KMS-11 (cell line): Measurements from ENCODE around the gene ABCG4.

Experiments
- H2AFZ ChIP-seq: fragments of 200-600 bp; sonication (generic); 2 replicates; pipeline ENCODE4 v1.6.1; 2016; ENCODE audit warnings: antibody characterized with exemption, mixed run types, low read depth
- H3K27ac ChIP-seq: fragments of 200-600 bp; sonication (generic); 2 replicates; pipeline ENCODE4 v1.6.1; 2016; ENCODE audit warnings: mild to moderate bottlenecking, mixed run types
- H3K27me3 ChIP-seq: fragments of 200-600 bp; sonication (generic); 2 replicates; pipeline ENCODE4 v1.6.1; 2017; ENCODE audit warnings: mild to moderate bottlenecking, low read depth, mixed run types, moderate library complexity; ENCODE audit not compliant: insufficient read depth
- H3K36me3 ChIP-seq: fragments of 200-600 bp; sonication (generic); 2 replicates; pipeline ENCODE4 v1.6.1; 2017; ENCODE audit warnings: mild to moderate bottlenecking, mixed run types; ENCODE audit not compliant: insufficient read depth
- H3K4me1 ChIP-seq: fragments of 200-600 bp; sonication (generic); 2 replicates; pipeline ENCODE4 v1.6.1; 2016; ENCODE audit warnings: mild to moderate bottlenecking, low read depth, mixed run types; ENCODE audit not compliant: poor library complexity, severe bottlenecking
- H3K4me2 ChIP-seq: fragments of 200-600 bp; sonication (generic); 2 replicates; pipeline ENCODE4 v1.7.0; 2016; ENCODE audit warnings: mild to moderate bottlenecking, mixed run types
- H3K4me3 ChIP-seq: fragments of 200-600 bp; sonication (generic); IDR thresholded peaks from 2 replicates; pipeline ENCODE4 v1.6.1; 2017; ENCODE audit warnings: low read depth, low read length, mixed read lengths; ENCODE audit not compliant: insufficient read depth
- H3K79me2 ChIP-seq: fragments of 200-600 bp; sonication (generic); 2 replicates; pipeline ENCODE4 v1.6.1; 2016; ENCODE audit warnings: low read depth, mixed run types; ENCODE audit not compliant: insufficient read depth
- H3K9ac ChIP-seq: fragments of 200-600 bp; sonication (generic); 2 replicates; pipeline ENCODE4 v1.6.1; 2016; ENCODE audit warnings: mild to moderate bottlenecking, mixed run types
- H4K20me1 ChIP-seq: fragments of 200-600 bp; sonication (generic); 2 replicates; pipeline ENCODE4 v1.6.1; 2016; ENCODE audit warnings: mild to moderate bottlenecking, mixed run types; ENCODE audit not compliant: insufficient read depth
- TF ChIP-seq, protein P1 (sequence below): fragments of 200-600 bp; sonication (generic); conservative IDR thresholded peaks from 2 replicates; pipeline ENCODE4 v1.6.1; 2017; ENCODE audit warnings: low read depth, mild to moderate bottlenecking, antibody characterized with exemption, low read length, moderate library complexity, mixed read lengths

Gene ABCG4

DNA sequence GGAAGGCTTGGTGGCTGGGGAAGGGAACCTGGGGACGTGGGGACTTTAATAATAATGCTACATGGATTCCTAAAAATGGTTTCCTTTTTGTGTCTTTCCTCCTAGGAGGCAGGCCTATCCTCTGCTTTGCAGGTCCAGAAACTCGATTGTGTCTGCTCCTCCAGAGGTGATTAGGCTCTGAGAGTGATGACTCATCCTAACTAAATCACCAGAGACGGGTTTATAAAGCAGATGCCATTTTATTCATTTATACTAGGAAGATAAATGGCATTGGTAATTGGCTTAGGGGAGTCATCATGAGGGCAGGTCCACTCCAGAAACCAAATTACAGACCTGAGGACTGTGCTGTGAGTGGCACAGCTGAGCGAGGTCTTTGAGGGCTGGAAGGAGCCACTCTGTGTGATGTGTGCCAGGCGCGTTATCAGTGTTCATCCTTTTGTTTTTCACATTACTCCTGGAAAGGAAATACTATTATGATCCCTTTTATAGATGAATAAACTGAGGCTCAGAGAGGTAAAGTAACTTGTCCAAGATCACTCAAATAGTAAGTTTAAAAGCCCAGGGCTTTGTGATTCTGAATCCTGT is 26.7 kb downstream of the ABCG4 start:
- TF ChIP-seq, protein P1, sequence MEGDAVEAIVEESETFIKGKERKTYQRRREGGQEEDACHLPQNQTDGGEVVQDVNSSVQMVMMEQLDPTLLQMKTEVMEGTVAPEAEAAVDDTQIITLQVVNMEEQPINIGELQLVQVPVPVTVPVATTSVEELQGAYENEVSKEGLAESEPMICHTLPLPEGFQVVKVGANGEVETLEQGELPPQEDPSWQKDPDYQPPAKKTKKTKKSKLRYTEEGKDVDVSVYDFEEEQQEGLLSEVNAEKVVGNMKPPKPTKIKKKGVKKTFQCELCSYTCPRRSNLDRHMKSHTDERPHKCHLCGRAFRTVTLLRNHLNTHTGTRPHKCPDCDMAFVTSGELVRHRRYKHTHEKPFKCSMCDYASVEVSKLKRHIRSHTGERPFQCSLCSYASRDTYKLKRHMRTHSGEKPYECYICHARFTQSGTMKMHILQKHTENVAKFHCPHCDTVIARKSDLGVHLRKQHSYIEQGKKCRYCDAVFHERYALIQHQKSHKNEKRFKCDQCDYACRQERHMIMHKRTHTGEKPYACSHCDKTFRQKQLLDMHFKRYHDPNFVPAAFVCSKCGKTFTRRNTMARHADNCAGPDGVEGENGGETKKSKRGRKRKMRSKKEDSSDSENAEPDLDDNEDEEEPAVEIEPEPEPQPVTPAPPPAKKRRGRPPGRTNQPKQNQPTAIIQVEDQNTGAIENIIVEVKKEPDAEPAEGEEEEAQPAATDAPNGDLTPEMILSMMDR = no peak
- Histone ChIP-seq H3K4me3 (no peak overlapping the region), H3K27ac (no peak overlapping the region), H3K9ac (no peak overlapping the region), H3K4me1 (no peaks in the 10 kb centered on the region), H3K36me3 (no peaks in the 10 kb centered on the region), H4K20me1 (no peaks in the 10 kb centered on the region), H2AFZ (no peak overlapping the region), H3K4me2 (no peak overlapping the region), H3K27me3 (no peaks in the 10 kb centered on the region), H3K79me2 (no peaks in the 10 kb centered on the region)

- Histone ChIP-seq H3K4me1 (no peaks in the 10 kb centered on the region), H3K79me2 (no peaks in the 10 kb centered on the region), H3K27ac (no peak overlapping the region), H3K9ac (no peak overlapping the region), H3K4me2 (no peak overlapping the region), H3K4me3 (no peak overlapping the region), H4K20me1 (no peaks in the 10 kb centered on the region), H2AFZ (no peak overlapping the region), H3K36me3 (no peaks in the 10 kb centered on the region), H3K27me3 (no peaks in the 10 kb centered on the region)
- TF ChIP-seq, protein P1 = no peak
Measured at GRCh38 chr11:119178166-119178680, 29.4 kb downstream of the ABCG4 start.

DNA sequence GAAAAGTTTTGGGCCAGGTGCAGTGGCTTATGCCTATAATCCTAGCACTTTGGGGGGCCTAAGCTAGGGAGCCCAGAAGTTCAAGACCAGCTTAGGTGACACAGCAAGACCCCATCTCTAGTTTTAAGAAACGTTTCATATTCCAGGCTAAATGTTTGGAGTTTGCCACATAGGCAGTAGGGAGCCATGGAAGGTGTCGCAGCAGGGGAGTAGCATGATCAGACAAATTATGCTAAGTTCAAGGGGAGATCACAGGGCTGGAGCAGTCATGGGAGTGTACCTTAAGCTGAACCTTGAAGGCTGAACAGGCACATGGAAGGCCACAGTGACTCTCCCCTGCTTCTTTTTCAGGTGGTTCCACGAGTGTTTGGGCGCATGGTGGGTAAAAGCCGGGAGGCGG is 30.5 kb downstream of the ABCG4 start:
- Histone ChIP-seq H3K4me3 (no peak overlapping the region), H3K79me2 (no peaks in the 10 kb centered on the region), H3K27ac (no peak overlapping the region), H3K9ac (no peak overlapping the region), H3K4me1 (no peaks in the 10 kb centered on the region), H3K36me3 (no peaks in the 10 kb centered on the region), H3K4me2 (no peak overlapping the region), H4K20me1 (no peaks in the 10 kb centered on the region), H3K27me3 (no peaks in the 10 kb centered on the region), H2AFZ (no peak overlapping the region)
- TF ChIP-seq, protein P1 = no peak

DNA sequence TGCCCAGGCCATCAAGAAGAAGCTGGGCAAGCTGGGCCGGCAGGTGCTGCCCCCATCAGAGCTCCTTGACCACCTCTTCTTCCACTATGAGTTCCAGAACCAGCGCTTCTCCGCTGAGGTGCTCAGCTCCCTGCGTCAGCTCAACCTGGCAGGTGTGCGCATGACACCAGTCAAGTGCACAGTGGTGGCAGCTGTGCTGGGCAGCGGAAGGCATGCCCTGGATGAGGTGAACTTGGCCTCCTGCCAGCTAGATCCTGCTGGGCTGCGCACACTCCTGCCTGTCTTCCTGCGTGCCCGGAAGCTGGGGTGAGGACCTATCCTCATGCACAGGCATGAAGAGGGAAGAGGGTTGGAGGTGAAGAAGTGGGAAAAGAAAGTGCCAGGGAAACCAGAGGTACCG is 31.1 kb downstream of the ABCG4 start:
- H3K4me1 ChIP-seq = no peaks in the 10 kb centered on the region
- TF ChIP-seq, protein P1 = no peak

More for the DNA sequence above, 31.1 kb downstream of the ABCG4 start:
- Histone ChIP-seq H3K4me2 (no peak overlapping the region), H3K27me3 (no peaks in the 10 kb centered on the region), H3K4me3 (no peak overlapping the region), H3K9ac (no peak overlapping the region), H4K20me1 (no peaks in the 10 kb centered on the region), H3K36me3 (no peaks in the 10 kb centered on the region), H2AFZ (no peak overlapping the region), H3K27ac (no peak overlapping the region), H3K79me2 (no peaks in the 10 kb centered on the region)
